H54 (cell line): ENCODE measurements around the gene CLCN2.

Experiments used
- DNase-seq: peaks from one replicate; pipeline ENCODE4 v3.0.0; 2011; ENCODE audit warnings: low spot score, mixed read lengths; ENCODE audit not compliant: insufficient read length
- FAIRE-seq: peaks from 3 replicates; lab custom pipeline; 2011; peaks lifted over from hg19 to GRCh38; lab: Jason Lieb, UNC
- POLR2A ChIP-seq: IDR thresholded peaks from 2 replicates; pipeline ENCODE4 v1.6.1; 2011; ENCODE audit warnings: low read depth, mild to moderate bottlenecking, low read length

CLCN2 gene

DNA sequence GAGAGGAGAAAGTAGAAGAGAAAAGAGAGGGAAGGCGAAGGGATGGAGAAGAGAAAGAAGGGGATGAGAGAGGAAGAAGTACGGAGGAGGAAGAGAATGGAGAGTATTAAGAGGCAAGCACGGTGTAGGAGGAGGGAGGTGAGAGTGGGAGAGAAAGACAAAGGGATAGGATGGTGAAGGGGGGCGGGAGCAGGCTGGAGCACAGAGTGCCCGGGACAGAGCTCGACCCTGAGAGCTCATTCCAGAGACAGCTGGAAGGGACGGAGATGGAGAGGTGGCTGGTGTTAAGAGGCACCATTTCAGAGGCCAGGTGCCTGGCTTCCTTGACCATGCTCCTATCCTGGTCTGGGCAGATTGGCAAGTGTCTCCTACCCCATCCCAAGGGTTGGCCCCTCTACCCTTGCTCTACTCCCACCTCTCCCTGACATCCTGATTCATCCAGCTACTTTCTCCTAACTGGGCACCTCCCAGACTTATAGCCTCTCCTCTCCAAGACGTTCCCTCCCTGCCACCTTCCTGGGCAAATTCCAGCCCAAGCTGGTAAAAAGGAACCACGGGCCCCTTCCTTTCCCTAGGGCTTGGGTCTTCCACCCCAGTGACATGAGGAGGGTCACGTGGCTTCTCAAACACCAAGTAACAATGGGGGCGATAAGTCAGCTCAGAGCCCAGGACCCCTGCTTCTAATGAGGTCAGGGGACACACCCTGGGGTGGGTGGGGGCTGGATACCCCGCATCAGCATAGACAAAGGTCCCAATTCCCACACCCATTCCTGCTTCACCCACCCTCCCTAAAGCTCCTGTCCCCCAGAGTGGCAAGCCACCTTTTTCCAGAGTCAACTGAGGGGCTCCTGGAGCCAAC lies 1.1 kb downstream of the CLCN2 start:
- DNase-seq (no peak), FAIRE-seq (no peak)
- TF ChIP-seq POLR2A = no peak

GRCh38 chr3:184359610-184360009 lies 1.8 kb downstream of the CLCN2 start:
- DNase-seq = no peak
- no peak for FAIRE-seq
- TF ChIP-seq POLR2A = no peak

DNA sequence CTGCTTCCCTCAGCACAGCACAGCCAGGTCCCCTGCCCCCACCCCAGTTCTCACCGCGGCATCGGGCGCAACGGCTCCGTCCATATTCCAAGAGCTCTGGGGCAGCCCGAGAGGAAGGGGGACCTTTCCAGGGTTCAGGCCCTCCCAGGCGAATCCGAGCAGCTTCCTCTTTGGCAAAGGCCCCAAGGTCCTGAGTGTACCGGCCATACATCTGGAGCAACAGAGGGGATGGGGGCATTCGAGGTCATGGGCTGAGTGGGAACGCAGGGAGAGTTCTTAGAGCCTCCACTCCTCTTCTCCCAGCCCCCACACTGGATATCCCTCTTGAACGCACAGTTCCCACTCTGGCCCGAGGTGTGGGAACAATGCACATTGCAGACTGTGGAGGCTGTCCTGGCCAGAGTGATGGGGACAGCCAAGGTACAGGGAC lies 2.5 kb downstream of the CLCN2 start:
- no peak for TF ChIP-seq POLR2A
- no peak for FAIRE-seq
- DNase-seq = no peak

DNA sequence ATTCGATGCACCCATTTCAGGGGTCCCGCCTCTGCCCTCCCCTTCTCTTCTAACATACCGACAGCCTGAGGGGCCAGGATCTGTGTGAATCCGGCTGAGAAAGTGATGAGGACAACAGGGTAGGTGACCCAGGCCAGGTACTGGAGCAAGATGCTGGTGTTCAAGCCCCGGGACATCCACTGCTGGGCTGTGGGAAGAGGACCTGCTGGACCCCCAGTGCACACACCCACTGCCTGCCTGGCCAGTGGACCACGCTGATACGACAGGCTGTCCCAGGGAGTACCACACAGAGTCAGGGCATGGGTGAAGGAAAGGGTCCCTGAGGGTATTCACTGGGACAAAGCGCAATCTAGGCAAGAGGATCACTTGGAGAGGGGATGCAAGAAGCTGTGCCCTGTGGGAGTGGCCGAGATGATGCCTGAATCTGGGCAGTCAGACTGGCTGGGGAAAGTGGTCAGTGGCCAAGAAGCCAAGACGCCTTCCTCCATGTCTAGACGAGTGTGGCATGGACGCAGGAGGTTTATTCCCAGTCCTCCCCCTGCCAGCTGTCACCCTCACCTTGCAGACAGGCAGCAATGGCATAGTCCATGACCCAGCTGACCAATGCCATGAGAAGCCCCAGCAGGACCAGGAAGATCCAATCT lies 3.2 kb downstream of the CLCN2 start:
- TF ChIP-seq POLR2A = no peak
- FAIRE-seq = no peak
- no peak for DNase-seq

- DNase-seq (no peak), FAIRE-seq (no peak)
- no peak for TF ChIP-seq POLR2A
Measured at GRCh38 chr3:184357248-184358123, 3.9 kb downstream of the CLCN2 start.

DNA sequence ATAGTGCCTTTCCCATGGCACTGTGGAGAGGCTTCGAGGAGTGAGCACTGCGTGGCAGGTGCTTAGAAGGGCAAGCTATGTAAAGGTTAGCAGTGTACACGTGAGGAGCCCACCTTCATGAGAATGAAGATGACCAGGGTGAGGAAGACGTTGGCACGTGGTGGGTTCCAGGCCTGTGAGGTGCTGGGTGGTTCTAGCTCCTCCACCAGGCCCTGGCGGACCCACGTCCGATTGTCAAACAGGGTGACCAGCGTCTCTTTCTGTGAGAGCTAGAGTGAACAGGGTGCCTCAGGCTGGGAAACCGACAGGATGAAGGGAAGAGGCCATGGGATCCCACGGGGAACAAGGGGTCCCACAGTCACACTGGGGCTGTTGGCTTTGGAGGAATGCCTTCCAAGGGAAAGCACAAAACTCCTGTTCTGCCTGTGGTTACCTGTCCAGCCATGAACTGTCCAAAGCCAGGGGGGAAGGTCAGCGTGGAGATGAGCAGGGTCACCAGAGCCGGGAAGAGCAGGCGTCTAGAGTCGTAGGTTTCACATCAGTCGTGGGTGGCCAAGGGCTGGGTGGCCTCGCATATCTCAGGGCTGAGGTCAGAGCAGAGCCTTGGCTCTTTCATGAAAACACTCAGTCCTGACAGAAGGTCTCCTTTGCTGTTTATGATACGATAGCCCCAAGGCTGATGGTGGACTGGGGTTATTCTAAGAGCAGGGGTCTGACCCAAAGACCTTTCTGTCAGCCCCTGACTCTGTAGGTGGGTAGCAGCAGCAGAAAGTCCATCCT lies 6.0 kb downstream of the CLCN2 start:
- FAIRE-seq (no peak), DNase-seq (no peak)
- no peak for TF ChIP-seq POLR2A

DNA sequence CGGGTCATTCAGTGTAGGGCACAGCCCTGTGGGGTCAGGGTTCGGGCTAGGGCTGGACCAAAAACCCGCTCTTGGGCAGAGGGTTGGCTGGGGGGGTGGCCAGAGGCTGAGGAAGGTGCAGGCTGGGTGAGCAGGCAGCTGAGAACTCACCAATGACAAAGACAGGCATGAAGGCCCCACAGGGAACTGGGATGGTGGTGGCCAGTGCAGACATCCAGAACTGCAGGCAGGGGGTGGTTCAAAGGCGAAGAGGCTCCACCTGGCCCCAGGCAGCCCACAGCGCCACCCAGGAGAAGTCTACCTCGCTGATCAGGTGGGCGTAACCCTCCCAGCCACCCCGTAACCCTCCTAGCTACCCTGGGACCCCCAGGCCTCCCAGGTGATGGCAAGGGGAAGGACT lies 6.7 kb downstream of the CLCN2 start:
- DNase-seq (no peak), FAIRE-seq (no peak)
- TF ChIP-seq POLR2A = no peak

GRCh38 chr3:184354121-184354728 lies 7.2 kb downstream of the CLCN2 start:
- no peak for FAIRE-seq
- no peak for DNase-seq
- TF ChIP-seq POLR2A = no peak

GRCh38 chr3:184353546-184353941 lies 7.9 kb downstream of the CLCN2 start:
- no peak for DNase-seq
- FAIRE-seq = no peak
- no peak for TF ChIP-seq POLR2A

DNA sequence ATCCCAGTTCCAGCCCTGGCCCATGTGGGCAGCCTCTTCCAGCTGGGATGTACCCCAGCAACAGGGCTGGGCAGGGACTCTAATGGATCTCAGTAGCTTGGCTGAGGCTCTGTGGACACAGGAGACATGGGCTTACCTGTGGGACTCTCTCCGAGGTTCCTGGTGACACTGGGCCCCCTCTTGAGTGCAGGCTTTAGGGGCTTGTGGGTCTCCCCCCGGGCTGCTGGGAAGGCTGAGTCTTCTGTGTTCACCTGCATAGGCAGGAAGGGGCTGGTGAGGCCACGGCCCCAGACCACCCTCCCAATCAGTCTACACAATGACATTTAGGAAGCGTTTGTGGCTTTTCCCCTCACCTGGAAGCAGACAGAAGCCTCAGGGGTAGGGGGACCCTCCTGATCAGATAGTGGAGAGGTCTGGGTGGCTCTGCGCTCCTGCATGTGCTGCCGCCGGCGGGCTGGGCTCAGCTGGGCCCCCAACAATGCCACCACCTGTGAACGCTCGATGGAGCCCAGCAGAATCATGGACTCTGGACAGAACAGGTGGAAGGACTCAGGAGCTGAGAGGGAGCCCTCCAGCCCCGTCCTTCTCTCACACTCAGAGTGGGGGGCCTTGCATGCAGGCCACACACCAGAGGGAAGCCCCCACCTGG lies 8.4 kb downstream of the CLCN2 start:
- FAIRE-seq (no peak), DNase-seq (no peak)

DNA sequence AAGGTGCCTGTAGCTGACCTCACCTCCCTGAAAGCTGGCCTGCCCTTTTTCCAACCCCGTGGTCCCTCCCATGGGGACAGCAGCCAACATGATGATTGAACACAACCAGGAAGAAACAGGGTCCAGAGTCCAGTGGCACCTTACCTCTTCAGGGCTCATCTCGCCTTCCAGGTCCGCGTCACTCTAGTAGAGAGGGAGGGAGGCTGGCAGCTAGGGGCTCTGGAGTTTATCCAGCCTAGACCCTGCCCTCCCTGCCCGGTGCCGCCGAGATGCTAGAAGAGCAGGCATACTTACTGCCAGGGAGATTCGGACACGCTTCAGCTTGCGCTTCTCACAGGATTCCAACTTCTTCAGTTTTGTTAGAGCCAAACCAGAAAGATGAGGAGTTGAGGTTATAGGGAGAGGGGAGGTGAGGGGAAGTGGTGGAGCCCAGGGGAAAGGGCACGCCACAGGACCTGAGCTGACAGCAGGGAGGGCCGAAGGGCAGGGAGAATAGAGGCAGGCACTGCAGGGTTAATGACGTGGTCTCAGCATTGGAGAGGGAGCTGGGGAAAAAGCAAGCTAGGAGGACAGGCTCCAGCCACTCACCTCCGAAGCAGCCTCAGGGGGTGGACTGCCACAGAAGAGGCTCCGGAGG lies 9.1 kb downstream of the CLCN2 start:
- no peak for FAIRE-seq
- no peak for TF ChIP-seq POLR2A
- DNase-seq = no peak

More for the DNA sequence above, 8.4 kb downstream of the CLCN2 start:
- TF ChIP-seq POLR2A = no peak

- DNase-seq (no peak), FAIRE-seq (no peak)
- TF ChIP-seq POLR2A = no peak
Measured at GRCh38 chr3:184351511-184352148, 9.8 kb downstream of the CLCN2 start.
